NCI-H2107 (cell line): ENCODE data around the gene COL6A6.
A peak's percentile ranks its signal among the peaks of the same experiment; 100 is the strongest.
"Not testable (repeated sequence)": the region's sequence is repeated elsewhere in the genome, so short reads cannot be mapped to it uniquely, and the experiment has no call there.

ENCODE experiments used
- DNase-seq: peaks from one replicate; lab custom pipeline; 2025; lab: John Stamatoyannopoulos, UW

The COL6A6 gene

DNA sequence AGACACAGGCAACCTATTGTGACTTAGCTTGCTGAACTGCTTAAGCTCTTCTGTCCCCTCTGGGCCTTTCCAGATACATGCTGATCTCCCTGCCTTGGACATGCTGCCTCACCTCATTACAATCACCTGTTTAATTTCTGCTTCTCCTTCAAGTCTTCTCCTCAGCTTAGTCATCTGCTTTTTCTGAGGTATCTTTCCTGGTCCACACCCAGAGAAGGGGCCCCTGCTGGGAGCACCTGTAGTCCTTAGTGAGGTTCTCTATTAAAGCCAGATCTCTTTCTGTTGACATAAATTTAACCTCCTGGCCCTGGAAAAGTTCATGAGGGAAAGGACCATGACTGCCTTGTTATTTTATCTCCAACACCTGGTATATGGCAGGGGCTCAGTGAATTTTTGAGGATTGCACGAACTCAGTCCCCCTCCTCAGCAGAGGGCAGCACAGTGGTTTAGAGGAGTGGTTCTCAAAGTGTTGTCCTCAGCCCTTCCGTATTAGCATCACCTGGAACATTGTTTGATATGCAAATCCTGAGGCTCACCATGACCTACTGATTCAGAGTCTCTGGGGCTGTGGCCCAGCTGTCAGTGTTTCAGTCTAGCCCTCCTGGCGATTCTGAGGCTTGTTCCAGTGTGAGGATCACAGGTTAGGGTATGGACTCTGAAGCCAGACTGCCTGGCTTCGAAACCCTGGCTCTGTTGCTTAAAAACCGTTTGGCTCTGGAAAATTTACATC, 12.7 kb downstream of the COL6A6 start:
- peak; percentile 55 for DNase-seq

DNA sequence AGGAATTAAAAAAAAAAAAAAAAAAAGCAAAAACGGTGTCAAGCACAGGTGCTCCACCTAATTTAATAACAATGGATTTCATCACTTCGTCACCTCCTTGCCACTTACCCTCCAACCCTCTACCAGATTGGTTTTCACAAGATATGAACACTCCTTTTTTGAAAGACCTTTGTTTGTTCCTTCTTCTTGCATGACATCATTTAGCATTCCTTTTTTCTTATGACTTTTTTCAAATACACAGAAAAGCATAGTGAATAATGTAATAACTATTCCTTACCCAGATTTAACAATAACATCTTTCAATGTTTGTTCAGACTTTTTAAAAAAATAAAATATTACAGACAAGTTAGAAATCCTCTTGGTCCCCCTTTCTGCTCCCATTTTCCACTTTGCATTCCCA, 16.3 kb downstream of the COL6A6 start:
- no peak for DNase-seq

DNA sequence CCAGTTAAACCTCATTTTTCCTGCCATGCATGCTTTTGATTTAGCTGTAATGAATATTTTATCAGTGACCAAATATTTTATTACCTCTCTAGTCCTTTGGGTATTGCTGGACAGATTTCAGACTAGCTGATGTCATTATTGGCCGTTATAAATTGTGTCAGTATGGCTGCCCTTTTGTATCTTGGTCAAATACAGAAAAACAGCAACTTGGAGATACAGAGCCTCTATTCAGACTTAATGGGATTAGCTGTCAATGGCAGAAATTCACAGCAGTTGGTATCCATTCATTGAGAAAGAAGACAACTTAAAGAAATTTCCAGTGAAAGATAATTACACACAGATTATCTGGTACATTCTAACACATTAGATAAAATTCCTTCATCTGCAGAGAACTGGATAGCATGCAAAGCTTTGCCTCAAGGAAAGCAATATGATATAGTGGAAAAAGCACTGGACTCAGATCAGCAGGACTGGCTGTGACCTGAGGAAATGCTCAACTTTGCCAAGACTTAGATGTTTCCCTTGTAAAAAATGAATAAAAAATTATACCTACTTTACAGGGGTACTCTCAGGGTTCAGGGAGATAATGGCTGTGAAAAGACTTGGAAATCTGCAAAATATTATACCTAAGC, 20.8 kb downstream of the COL6A6 start:
- DNase-seq: no peak

DNA sequence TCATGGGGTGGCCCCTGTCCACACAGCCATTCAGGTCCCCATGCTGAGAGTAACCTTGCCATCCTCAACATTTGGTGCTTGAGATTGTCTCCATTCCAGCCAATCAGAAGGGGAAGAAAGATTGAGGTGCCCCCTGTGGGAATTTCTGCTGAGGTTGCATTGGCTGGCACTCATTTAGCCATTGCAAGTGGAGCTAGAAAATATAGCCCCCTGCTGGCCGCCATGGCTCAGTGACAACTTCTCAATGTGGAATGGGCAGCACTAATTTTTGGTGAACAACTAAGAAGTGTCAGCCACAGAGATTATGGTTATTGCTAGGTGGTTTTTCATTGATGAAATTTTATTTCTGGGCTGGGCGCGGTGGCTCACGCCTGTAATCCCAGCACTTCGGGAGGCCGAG, 22.0 kb downstream of the COL6A6 start:
- no peak for DNase-seq

DNA sequence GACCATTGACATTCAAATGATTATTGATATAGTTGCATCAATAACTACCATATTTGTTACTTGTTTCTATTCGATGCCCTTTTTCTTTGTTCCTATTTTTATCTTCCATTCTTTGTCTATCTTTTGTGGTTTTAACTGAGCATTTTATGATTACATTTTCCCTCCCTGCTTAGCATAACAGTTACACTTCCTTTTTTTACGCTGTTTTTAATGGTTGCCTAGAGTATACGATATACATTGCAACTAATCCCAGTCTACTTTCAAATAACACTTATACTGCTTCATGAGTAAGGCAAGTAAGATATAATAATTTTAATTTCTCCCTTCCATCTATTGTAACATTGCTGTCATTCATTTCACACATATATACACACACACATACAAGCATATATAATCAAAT, 26.3 kb downstream of the COL6A6 start:
- DNase-seq: no peak

DNA sequence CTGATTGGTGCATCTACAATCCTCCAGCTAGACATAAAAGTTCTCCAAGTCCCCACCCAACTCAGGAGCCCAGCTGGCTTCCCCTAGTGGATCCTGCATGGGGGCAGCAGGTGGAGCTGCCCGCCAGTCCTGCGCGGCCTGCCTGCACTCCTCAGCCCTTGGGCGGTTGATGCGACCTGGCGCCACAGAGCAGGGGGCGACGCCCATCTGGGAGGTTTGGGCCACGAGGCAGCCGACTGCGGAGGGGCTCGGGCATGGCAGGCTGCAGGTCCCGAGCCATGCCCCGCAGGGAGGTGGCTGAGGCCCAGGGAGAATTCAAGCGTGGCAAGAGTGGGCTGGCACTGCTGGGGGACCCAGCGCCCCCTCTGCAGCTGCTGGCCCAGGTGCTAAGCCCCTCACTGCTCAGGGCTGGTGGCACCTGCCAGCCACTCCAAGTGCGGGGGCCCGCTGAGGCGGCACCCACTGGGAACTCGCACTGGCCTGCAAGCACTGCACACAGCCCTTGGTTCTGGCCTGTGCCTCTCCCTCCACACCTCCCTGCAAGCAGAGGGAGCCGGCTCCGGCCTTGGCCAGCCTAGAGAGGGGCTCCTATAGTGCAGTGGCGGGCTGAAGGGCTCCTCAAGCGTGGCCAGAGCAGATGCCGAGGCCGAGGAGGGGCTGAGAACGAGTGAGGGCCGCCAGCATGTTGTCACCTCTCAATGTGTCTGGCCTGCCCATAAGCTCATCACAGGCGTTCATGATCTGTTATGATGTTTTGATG, 30.1 kb downstream of the COL6A6 start:
- DNase-seq: no peak

DNA sequence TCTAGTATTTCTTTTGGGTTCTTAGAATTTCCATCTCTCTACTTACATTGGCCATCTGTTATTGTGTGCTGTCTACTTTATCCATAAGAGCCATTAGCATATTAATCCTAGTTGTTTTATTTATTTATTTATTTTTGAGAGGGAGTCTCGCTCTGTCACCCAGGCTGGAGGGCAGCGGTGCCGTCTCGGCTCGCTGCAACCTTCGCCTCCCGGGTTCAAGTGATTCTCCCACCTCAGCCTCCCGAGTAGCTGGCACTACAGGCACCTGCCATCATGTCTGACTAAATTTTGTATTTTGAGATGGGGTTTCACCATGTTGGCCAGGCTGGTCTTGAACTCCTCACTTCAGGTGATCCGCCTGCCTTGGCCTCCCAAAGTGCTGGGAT, 30.7 kb downstream of the COL6A6 start:
- not testable (repeated sequence) for DNase-seq

DNA sequence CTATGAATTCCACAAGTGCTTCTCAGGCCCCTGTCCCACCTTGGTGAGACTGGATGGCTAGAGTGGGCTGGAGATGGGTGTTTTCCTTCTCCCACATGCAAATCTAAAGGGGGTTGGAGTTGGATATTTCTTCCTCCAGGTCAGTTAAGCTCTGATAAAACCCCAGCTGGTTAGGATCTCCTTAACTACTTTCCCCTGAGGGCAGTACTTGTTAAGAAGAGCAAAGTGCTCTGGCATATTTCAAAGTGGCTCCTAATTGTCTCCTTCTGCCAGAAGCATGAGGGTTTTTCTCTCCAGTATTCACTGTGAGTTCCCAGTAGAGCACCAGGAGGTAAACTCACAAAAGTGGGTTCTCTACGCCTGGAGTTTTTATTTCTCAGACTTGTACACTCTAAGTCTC, 31.4 kb downstream of the COL6A6 start:
- no peak for DNase-seq

DNA sequence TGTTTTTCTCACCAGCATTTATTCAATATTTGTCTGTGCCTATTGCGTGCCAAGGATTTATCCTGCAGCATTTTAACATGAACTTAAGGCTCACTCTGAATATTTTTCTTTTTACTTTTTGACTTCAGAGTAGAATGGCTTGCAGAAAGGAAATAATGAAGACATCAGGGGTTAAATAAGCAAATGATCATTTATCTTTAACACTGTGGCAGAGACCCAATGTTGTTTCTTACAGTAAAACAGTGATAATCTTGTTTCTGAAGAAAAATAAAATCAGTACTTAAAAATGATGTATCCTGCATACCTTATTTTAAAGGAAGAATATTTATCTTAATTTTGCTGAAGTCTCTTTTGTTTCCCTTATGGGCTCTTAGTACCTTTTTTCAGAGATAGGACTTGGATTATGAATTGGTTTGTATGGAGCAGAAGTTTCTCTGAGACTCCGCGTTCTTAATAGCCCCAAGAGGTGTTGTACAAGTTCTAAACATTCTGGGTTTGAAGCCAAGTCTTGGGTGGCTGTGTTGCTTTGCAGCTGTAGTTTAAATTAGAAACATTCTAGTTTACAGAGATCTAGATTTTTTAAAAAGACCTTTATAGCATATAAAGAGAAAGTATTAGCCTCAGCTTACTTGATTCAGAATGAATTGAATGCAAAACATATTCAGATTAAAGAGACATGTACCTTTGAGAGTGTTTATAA, 40.5 kb downstream of the COL6A6 start:
- no peak for DNase-seq

DNA sequence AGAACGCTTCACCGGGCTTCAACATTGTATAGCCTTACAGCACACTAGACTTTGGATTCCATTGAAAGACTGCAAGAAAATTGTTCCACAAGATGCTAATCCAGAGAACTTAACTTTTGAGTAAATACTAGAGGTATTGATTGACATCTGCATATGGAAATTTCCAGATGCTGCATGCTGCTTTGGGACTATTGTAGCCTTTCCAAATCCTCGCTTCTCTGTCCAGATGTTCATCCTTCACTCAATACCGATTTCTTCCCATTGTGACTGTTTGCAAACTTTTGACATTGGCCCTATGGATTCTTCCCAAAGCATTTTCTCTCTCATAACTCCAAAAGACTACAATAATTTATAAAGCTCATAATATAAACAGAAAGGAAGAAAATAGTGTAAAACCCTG, 41.4 kb downstream of the COL6A6 start:
- DNase-seq: no peak

DNA sequence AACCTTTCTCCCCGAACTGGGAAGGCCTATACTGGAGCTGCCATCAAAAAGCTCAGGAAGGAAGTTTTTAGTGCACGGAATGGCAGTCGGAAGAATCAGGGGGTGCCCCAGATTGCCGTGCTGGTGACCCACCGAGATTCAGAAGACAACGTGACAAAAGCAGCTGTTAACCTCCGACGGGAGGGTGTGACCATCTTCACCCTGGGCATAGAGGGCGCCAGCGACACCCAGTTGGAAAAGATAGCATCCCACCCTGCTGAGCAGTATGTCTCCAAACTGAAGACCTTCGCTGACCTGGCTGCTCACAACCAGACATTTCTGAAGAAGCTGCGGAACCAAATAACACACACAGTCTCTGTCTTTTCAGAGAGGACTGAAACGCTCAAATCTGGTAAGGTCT, 48.2 kb downstream of the COL6A6 start:
- DNase-seq: no peak
